SK-N-MC (cell line): ENCODE results near the gene EID2B.

ENCODE experiments used
- EZH2 ChIP-seq: fragments of 200-600 bp; sonication (generic); IDR thresholded peaks from one replicate; pipeline ENCODE4 v1.6.1; 2017; ENCODE audit warnings: antibody characterized with exemption
- POLR2AphosphoS5 ChIP-seq: IDR thresholded peaks from 2 replicates; pipeline ENCODE4 v1.6.1; 2012; ENCODE audit warnings: mild to moderate bottlenecking, low read depth, low read length, borderline replicate concordance

GRCh38 chr19:39566064-39566463 lies 33.4 kb upstream of the EID2B start:
- no peak for TF ChIP-seq POLR2AphosphoS5
- TF ChIP-seq EZH2: no peak
